Cardiac fibroblast (primary cell): ENCODE data around the gene SLC1A2.

ENCODE experiments used
- DNase-seq, 2 donors: peaks; one replicate each; pipeline versions ENCODE4 v3.0.0 to v3.0.0-alpha.2; 2010; ENCODE audit warnings: low read depth in 2 of 2
- H3K4me3 ChIP-seq, 2 donors: replicated peaks in 1 of 2; 1 replicate in 1 of 2; 2 replicates in 1 of 2; pipeline ENCODE4 v1.5.1; 2011; ENCODE audit warnings: low read depth in 2 of 2, low read length in 2 of 2, mild to moderate bottlenecking in 2 of 2, moderate library complexity in 1 of 2
- TF ChIP-seq, protein P1 (sequence below): IDR thresholded peaks from one replicate; pipeline ENCODE4 v1.5.1; 2011; ENCODE audit warnings: low read depth, mild to moderate bottlenecking, low read length, inconsistent platforms

Gene SLC1A2

DNA sequence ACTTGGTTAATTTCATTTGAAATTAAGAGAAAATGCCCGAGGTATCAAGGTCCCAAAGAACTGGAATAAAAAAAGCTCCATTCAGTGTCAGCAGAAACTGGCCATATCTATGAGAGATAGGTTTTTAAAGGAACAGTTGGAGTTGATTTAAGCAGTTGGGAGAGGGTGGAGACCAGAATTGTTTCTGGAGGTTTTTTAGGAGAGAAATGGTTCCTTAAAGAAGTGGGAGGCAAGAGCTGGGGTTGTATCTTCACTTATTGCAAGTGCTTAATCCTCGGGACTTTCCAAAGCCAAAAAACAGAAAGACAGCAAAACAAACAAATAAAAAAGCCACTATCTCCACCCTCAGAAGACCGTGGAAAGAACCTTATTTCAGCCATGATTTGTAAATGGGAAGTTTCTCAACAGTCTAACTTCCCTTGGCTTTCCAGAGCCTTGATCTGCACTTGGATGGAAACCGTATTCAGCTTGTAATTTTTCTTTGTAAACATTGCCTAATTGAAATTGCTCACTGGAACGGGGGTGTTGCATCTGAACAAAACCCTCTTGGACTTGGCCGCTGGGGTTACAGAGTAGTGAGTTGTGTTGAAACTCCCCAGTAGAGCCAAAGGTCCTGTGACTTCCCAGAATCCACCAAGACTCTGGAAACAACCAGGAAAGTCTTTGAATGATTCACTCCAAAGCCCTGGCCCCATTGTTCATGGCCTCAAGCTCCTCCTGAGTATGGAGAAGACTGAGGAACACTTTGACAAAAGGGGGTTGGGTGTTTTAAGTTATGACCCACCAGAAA lies 115.6 kb downstream of the SLC1A2 start:
- TF ChIP-seq, protein P1, sequence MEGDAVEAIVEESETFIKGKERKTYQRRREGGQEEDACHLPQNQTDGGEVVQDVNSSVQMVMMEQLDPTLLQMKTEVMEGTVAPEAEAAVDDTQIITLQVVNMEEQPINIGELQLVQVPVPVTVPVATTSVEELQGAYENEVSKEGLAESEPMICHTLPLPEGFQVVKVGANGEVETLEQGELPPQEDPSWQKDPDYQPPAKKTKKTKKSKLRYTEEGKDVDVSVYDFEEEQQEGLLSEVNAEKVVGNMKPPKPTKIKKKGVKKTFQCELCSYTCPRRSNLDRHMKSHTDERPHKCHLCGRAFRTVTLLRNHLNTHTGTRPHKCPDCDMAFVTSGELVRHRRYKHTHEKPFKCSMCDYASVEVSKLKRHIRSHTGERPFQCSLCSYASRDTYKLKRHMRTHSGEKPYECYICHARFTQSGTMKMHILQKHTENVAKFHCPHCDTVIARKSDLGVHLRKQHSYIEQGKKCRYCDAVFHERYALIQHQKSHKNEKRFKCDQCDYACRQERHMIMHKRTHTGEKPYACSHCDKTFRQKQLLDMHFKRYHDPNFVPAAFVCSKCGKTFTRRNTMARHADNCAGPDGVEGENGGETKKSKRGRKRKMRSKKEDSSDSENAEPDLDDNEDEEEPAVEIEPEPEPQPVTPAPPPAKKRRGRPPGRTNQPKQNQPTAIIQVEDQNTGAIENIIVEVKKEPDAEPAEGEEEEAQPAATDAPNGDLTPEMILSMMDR: no peak
- H3K4me3 ChIP-seq: no peak overlapping the region
- DNase-seq: peak; percentile 92 to 95

DNA sequence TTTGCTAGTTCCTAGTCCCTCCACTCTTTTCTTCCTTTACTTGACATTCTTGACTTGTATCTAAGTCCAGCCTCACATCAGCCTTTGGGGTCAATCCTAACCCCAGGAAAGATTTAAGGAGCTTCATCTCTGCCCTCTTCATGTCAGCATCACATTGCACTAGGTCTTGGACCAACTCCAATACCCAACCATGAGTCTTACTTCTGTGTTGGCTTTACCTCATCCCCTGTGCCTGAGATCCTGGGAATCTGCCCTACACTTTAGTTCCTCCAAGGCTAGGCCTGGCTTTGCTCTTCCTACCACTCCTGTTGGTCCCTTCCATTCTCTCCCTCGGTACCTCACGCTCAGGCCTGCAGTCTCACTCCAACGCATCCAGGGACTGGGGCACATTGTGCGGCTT lies 117.0 kb downstream of the SLC1A2 start:
- DNase-seq: no peak
- H3K4me3 ChIP-seq: no peak overlapping the region
- TF ChIP-seq, protein P1: no peak

DNA sequence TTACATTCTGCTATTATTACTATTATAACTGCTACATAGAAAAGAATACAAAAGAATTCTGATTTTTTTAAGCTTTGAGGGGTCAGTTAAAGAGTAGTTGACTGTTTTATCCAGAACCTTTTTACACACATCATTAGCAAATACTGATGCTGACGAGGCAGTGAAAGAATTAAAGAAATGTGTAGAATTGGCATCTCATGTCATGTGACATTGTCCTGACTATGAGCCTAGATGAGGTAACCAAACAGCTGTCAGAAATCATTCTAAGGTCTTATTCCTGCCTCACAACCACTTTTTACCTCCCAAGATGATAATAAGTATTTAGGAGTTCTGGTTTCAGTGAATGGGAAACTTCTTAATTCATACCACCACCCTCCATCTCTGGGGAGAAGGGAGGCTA lies 121.0 kb downstream of the SLC1A2 start:
- TF ChIP-seq, protein P1: no peak
- no peak for DNase-seq
- no peak overlapping the region for H3K4me3 ChIP-seq

DNA sequence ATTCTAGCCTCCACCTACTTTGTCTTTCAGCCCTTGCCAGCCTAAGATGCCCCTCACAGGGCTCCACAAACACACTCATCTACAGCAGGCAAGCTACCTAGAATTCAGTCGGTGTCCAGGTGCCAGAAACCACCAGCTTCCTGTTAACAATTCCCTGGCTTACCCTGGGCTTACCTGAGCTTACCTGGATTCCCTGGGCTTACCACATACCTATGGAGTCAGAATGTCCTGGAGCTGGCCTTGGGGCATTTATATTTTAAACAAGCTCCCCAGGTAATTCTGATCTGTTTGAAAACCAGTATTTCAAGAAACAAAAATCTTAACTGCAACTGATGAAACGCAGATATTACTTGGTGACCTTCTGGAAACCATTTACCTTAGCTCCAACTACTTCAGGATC lies 123.6 kb downstream of the SLC1A2 start:
- DNase-seq: no peak
- H3K4me3 ChIP-seq: no peak overlapping the region
- TF ChIP-seq, protein P1: no peak

DNA sequence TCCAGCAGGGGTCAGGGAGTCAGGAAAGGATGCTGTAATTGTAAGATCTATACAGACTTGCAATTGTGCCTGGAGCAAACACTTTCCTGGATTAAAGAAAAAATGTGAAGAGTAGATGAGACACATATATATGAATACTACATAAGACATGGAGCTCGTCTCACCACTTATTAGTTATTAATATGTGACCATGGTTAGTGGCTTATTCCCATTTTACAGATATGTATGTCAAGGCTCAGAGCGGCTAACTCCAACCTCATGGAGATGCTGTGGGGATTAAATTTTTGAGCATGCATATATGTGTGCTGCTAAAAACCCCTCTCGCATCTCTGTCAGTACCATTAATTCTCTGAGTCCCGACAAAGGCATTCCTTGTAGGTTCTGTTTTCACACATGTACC lies 125.7 kb downstream of the SLC1A2 start:
- TF ChIP-seq, protein P1: no peak
- H3K4me3 ChIP-seq: no peak overlapping the region
- DNase-seq: no peak

DNA sequence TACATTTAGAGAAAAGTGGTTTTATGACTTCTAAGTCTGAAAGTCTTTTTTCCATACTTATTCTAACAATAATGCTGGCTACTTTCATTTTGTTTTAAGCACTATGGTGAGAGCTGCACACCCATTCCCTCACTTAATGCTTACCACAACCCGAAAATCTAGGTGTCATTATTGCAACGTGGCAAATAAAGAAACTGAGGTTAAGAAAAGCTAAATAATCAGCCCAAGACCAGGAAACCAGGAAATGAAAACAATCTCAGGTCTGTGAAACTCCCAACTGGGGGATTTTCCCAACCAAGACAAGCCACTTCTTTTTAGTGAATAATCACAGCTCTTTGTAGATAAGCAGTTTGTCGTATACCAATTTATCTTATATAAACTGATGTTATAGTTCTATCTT lies 126.3 kb downstream of the SLC1A2 start:
- DNase-seq: no peak
- H3K4me3 ChIP-seq: no peak overlapping the region
- TF ChIP-seq, protein P1: no peak

DNA sequence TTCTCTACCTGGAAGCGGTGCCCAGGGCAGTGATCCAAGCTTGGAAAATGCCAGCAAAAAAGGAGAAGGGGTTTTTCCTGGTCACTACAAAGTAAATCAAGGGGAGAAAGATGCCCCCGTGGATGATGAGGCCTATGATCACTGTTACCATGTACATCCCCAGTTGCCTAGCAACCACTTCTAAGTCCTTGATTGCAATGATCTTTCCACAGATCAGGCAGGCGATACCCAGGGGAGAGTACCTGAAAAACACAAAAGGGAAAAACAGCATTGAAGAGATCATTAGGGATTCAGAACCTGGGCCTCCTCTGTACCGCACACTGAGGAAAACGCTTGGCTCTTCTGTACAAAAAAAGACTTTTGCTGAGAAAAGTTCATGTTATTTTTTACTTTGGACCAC lies 127.1 kb downstream of the SLC1A2 start:
- no peak overlapping the region for H3K4me3 ChIP-seq
- DNase-seq: no peak
- TF ChIP-seq, protein P1: no peak
